GM19238 (cell line): ENCODE measurements around the gene SLC35B4.

Source experiments
- DNase-seq: peaks from one replicate; pipeline ENCODE4 v3.0.0; 2011; ENCODE audit warnings: low spot score; ENCODE audit not compliant: insufficient read length

The SLC35B4 gene

GRCh38 chr7:134316539-134317344 lies at the start of gene SLC35B4:
Gene SLC35B4, minus strand, starts transcription at chr7:134316930. Its CDS starts 179 bp downstream, at chr7:134316751.
- peak; percentile 95 for DNase-seq

GRCh38 chr7:134366481-134366880 lies 49.8 kb upstream of the SLC35B4 start:
- DNase-seq = no peak

- no peak for DNase-seq
Measured at GRCh38 chr7:134365341-134366054, 48.8 kb upstream of the SLC35B4 start.

GRCh38 chr7:134364619-134365037 lies 47.9 kb upstream of the SLC35B4 start:
- DNase-seq = no peak

- DNase-seq = no peak
Measured at GRCh38 chr7:134362587-134363483, 46.1 kb upstream of the SLC35B4 start.

- DNase-seq = no peak
Measured at GRCh38 chr7:134359787-134360432, 43.2 kb upstream of the SLC35B4 start.

- DNase-seq = no peak
Measured at GRCh38 chr7:134357486-134357885, 40.8 kb upstream of the SLC35B4 start.

GRCh38 chr7:134356421-134356936 lies 39.7 kb upstream of the SLC35B4 start:
- no peak for DNase-seq

GRCh38 chr7:134355927-134356326 lies 39.2 kb upstream of the SLC35B4 start:
- DNase-seq = no peak

GRCh38 chr7:134355004-134355525 lies 38.3 kb upstream of the SLC35B4 start:
- no peak for DNase-seq

GRCh38 chr7:134353411-134353810 lies 36.7 kb upstream of the SLC35B4 start:
- no peak for DNase-seq

- DNase-seq = no peak
Measured at GRCh38 chr7:134351424-134351823, 34.7 kb upstream of the SLC35B4 start.

GRCh38 chr7:134350709-134351108 lies 34.0 kb upstream of the SLC35B4 start:
- DNase-seq = no peak

- DNase-seq = no peak
Measured at GRCh38 chr7:134347567-134347966, 30.8 kb upstream of the SLC35B4 start.

- no peak for DNase-seq
Measured at GRCh38 chr7:134343796-134344195, 27.1 kb upstream of the SLC35B4 start.

GRCh38 chr7:134343136-134343535 lies 26.4 kb upstream of the SLC35B4 start:
- no peak for DNase-seq

GRCh38 chr7:134339475-134339874 lies 22.7 kb upstream of the SLC35B4 start:
- no peak for DNase-seq

GRCh38 chr7:134337980-134338379 lies 21.2 kb upstream of the SLC35B4 start:
- DNase-seq = no peak

GRCh38 chr7:134334408-134334807 lies 17.7 kb upstream of the SLC35B4 start:
- no peak for DNase-seq

GRCh38 chr7:134333943-134334342 lies 17.2 kb upstream of the SLC35B4 start:
- DNase-seq = no peak

GRCh38 chr7:134332892-134333291 lies 16.2 kb upstream of the SLC35B4 start:
- DNase-seq = no peak
